ENCODE results near the gene TTLL10.

Gene TTLL10

GRCh38 chr1:1127551-1128451 lies 45.9 kb upstream of the TTLL10 start:
- no peak overlapping the region for H3K4me2 ChIP-seq
- H3K79me2 ChIP-seq (ENCODE audit: insufficient read depth, low read depth): no peaks in the 10 kb centered on the region
- H3K4me3 ChIP-seq (IDR thresholded peaks at IDR 0.05; ENCODE audit: insufficient read depth, low read depth, low read length): no peak overlapping the region
- H3K27me3 ChIP-seq (ENCODE audit: insufficient read depth, low read depth): peaks cover 90% of the 10 kb centered on the region
- no peaks in the 10 kb centered on the region for H3K4me1 ChIP-seq (ENCODE audit: low read depth, poor library complexity, severe bottlenecking)
- TF ChIP-seq CTCF (conservative IDR thresholded peaks at IDR 0.05; ENCODE audit: low read depth, low read length): no peak
- H3K27ac ChIP-seq: no peak overlapping the region
- H3K9ac ChIP-seq: no peak overlapping the region
- H2AFZ ChIP-seq (ENCODE audit: low read depth): no peak overlapping the region
- no peaks in the 10 kb centered on the region for H3K36me3 ChIP-seq (ENCODE audit: insufficient read depth)
- no peaks in the 10 kb centered on the region for H4K20me1 ChIP-seq (ENCODE audit: insufficient read depth)

- Histone ChIP-seq H3K4me1 (ENCODE audit: low read depth, poor library complexity, severe bottlenecking) (no peaks in the 10 kb centered on the region), H3K9ac (no peak overlapping the region), H3K27ac (no peak overlapping the region), H3K4me2 (no peak overlapping the region), H4K20me1 (ENCODE audit: insufficient read depth) (no peaks in the 10 kb centered on the region), H3K27me3 (ENCODE audit: insufficient read depth, low read depth) (peaks cover 94% of the 10 kb centered on the region), H3K79me2 (ENCODE audit: insufficient read depth, low read depth) (no peaks in the 10 kb centered on the region), H3K4me3 (IDR thresholded peaks at IDR 0.05; ENCODE audit: insufficient read depth, low read depth, low read length) (no peak overlapping the region), H2AFZ (ENCODE audit: low read depth) (no peak overlapping the region), H3K36me3 (ENCODE audit: insufficient read depth) (no peaks in the 10 kb centered on the region)
- no peak for TF ChIP-seq CTCF (conservative IDR thresholded peaks at IDR 0.05; ENCODE audit: low read depth, low read length)
Observed at GRCh38 chr1:1128454-1129139, 45.1 kb upstream of the TTLL10 start.

GRCh38 chr1:1129381-1129821 lies 44.3 kb upstream of the TTLL10 start:
- H3K4me1 ChIP-seq (ENCODE audit: low read depth, poor library complexity, severe bottlenecking): no peaks in the 10 kb centered on the region
- H3K27me3 ChIP-seq (ENCODE audit: insufficient read depth, low read depth): peaks cover 88% of the 10 kb centered on the region

More at GRCh38 chr1:1129381-1129821, 44.3 kb upstream of the TTLL10 start:
- no peak for TF ChIP-seq CTCF (conservative IDR thresholded peaks at IDR 0.05; ENCODE audit: low read depth, low read length)
- Histone ChIP-seq H3K79me2 (ENCODE audit: insufficient read depth, low read depth) (no peaks in the 10 kb centered on the region), H2AFZ (ENCODE audit: low read depth) (no peak overlapping the region), H3K4me3 (IDR thresholded peaks at IDR 0.05; ENCODE audit: insufficient read depth, low read depth, low read length) (no peak overlapping the region), H3K4me2 (no peak overlapping the region), H3K36me3 (ENCODE audit: insufficient read depth) (no peaks in the 10 kb centered on the region), H4K20me1 (ENCODE audit: insufficient read depth) (no peaks in the 10 kb centered on the region), H3K9ac (no peak overlapping the region), H3K27ac (no peak overlapping the region)
